Endothelial cell of umbilical vein (primary cell): Measurements from ENCODE around the gene ATP2B2. TPM values are rescaled to one million over a fixed set of nuclear protein-coding genes. Genes with fewer than 3 reads are reported as not detected.

Source experiments
- BruUV-seq: library from RNA; stranded (reverse); fragments of 400-500 nt; replicated peaks from 2 replicates; lab custom pipeline; 2021; lab: Mats Ljungman, UMichigan
- CTCF ChIA-PET: fragments of 300-600, 350-600 bp; sonication (Branson Sonifier 250); formaldehyde crosslinking; loops from one replicate; lab custom pipeline; 2021; ENCODE audit warnings: antibody characterized with exemption, inconsistent platforms; lab: Charles Lee
- POLR2A ChIA-PET: fragments of 300-600, 350-600 bp; sonication (Branson Sonifier 250); formaldehyde crosslinking; loops from one replicate; lab custom pipeline; 2021; ENCODE audit warnings: antibody characterized with exemption, inconsistent platforms; lab: Charles Lee
- DNase-seq: peaks from one replicate; pipeline ENCODE4 v3.0.0-alpha.2; 2011; ENCODE audit warnings: low read depth, low spot score
- FAIRE-seq: peaks from 2 replicates; lab custom pipeline; 2011; peaks lifted over from hg19 to GRCh38; lab: Jason Lieb, UNC
- H2AFZ ChIP-seq: 2 replicates; pipeline ENCODE4 v1.6.0; 2012; ENCODE audit warnings: low read depth, low read length, control low read depth, inconsistent platforms
- H3K27ac ChIP-seq: 2 replicates; pipeline ENCODE4 v1.5.1; 2011; ENCODE audit warnings: low read depth, mild to moderate bottlenecking, control low read depth, low read length, moderate library complexity; ENCODE audit not compliant: insufficient read depth
- H3K27me3 ChIP-seq, 2 experiments: 2 replicates each; pipeline versions ENCODE4 v1.6.0 to v1.6.1; 2011; ENCODE audit warnings: low read length in 2 of 2, mixed read lengths in 1 of 2; ENCODE audit not compliant: control insufficient read depth in 2 of 2, insufficient read depth in 2 of 2
- H3K36me3 ChIP-seq, 2 experiments: 2 replicates in 1 of 2; 3 replicates in 1 of 2; pipeline ENCODE4 v1.5.1; 2011; ENCODE audit warnings: low read length in 2 of 2, mild to moderate bottlenecking in 1 of 2, moderate library complexity in 1 of 2; ENCODE audit not compliant: control insufficient read depth in 2 of 2, insufficient read depth in 2 of 2; ENCODE audit errors: extremely low read depth in 1 of 2
- H3K4me1 ChIP-seq: 3 replicates; pipeline ENCODE4 v1.5.1; 2011; ENCODE audit warnings: mild to moderate bottlenecking, low read length; ENCODE audit not compliant: control insufficient read depth, insufficient read depth; ENCODE audit errors: extremely low read depth
- H3K4me2 ChIP-seq: 2 replicates; pipeline ENCODE4 v1.6.1; 2011; ENCODE audit warnings: low read length, control low read depth, mixed read lengths; ENCODE audit not compliant: insufficient read depth
- H3K4me3 ChIP-seq, 3 experiments: fragments of 200-600 bp in 1 of 3; sonication (generic), shearing (Covaris generic) in 1 of 3; replicated peaks in 1 of 3; 2 replicates each; pipeline ENCODE4 v1.5.1; 2011 to 2016; ENCODE audit warnings: control low read depth in 3 of 3, low read length in 3 of 3, mild to moderate bottlenecking in 2 of 3, inconsistent platforms in 1 of 3, low read depth in 1 of 3, moderate library complexity in 1 of 3; ENCODE audit not compliant: insufficient read depth in 1 of 3
- H3K79me2 ChIP-seq: 2 replicates; pipeline ENCODE4 v1.6.0; 2012; ENCODE audit warnings: low read length, inconsistent platforms; ENCODE audit not compliant: control insufficient read depth, insufficient read depth
- H3K9ac ChIP-seq: replicated peaks from 2 replicates; pipeline ENCODE3; 2011; ENCODE audit warnings: low read length, control low read depth; ENCODE audit not compliant: insufficient read depth; ENCODE audit errors: extremely low read depth
- H3K9me1 ChIP-seq: replicated peaks from 3 replicates; pipeline ENCODE4 v1.6.0; 2011; ENCODE audit warnings: mild to moderate bottlenecking, low read length; ENCODE audit not compliant: control insufficient read depth, insufficient read depth; ENCODE audit errors: extremely low read depth
- H3K9me3 ChIP-seq: replicated peaks from 2 replicates; pipeline ENCODE4 v1.5.1; 2012; ENCODE audit warnings: low read length, inconsistent platforms; ENCODE audit not compliant: control insufficient read depth, insufficient read depth
- H4K20me1 ChIP-seq: replicated peaks from 2 replicates; pipeline ENCODE3; 2011; ENCODE audit warnings: mild to moderate bottlenecking, low read length; ENCODE audit not compliant: control insufficient read depth, insufficient read depth; ENCODE audit errors: extremely low read depth
- EZH2 ChIP-seq: IDR thresholded peaks from 2 replicates; pipeline ENCODE4 v1.6.1; 2012; ENCODE audit warnings: borderline replicate concordance, low read depth, mild to moderate bottlenecking, moderate library complexity, low read length, inconsistent platforms; ENCODE audit not compliant: severe bottlenecking
- FOS ChIP-seq: IDR thresholded peaks from 2 replicates; pipeline ENCODE4 v1.6.1; 2011; ENCODE audit warnings: mild to moderate bottlenecking, low read length, moderate library complexity, borderline replicate concordance; ENCODE audit not compliant: insufficient read depth
- GATA2 ChIP-seq: IDR thresholded peaks from 2 replicates; pipeline ENCODE4 v1.7.0; 2011; ENCODE audit warnings: low read depth, mild to moderate bottlenecking, moderate library complexity, mixed read lengths, low read length; ENCODE audit not compliant: insufficient read length, insufficient read depth
- JUN ChIP-seq: IDR thresholded peaks from 2 replicates; pipeline ENCODE4 v1.6.1; 2011; ENCODE audit warnings: borderline replicate concordance, low read depth; ENCODE audit not compliant: insufficient read length, insufficient read depth
- MAX ChIP-seq: IDR thresholded peaks from 2 replicates; pipeline ENCODE4 v1.6.1; 2011; ENCODE audit not compliant: insufficient read depth, insufficient read length
- MYC ChIP-seq: IDR thresholded peaks from one replicate; pipeline ENCODE4 v1.6.1; 2011; ENCODE audit warnings: mild to moderate bottlenecking, low read depth, low read length
- POLR2A ChIP-seq: IDR thresholded peaks from 2 replicates; pipeline ENCODE4 v1.6.1; 2012; ENCODE audit warnings: low read depth, mild to moderate bottlenecking, control low read depth, low read length
- POLR2AphosphoS5 ChIP-seq: IDR thresholded peaks from 2 replicates; pipeline ENCODE4 v1.6.1; 2012; ENCODE audit warnings: low read depth, mild to moderate bottlenecking, control low read depth, low read length, moderate library complexity; ENCODE audit not compliant: insufficient read depth
- dilution Hi-C: fragments of 300-500 bp; cut with MboI; formaldehyde crosslinking; loops from one replicate; pipeline ENCODE4 v1.15.0; 2019; ENCODE audit warnings: low sequenced_read_pairs; ENCODE audit not compliant: extremely low pct_ligation_motif_present
- intact Hi-C: fragments of 100-400 bp; cut with micrococcal nuclease; formaldehyde crosslinking; loops from one replicate; pipeline ENCODE4 v1.10.0; 2022
- polyA plus RNA-seq, 4 experiments: library from polyadenylated mRNA; depleted of rRNA in 3 of 4; stranded (reverse) in 3 of 4; unstranded in 1 of 4; fragments of >200 nt; gene quantifications; 2 replicates each; pipeline versions ENCODE4 v1.2.1 to v1.2.3, GENCODE V29; 2011 to 2012; ENCODE audit warnings: missing spikeins in 1 of 4
- total RNA-seq: library from RNA; stranded (reverse); gene quantifications from 2 replicates; pipeline ENCODE4 v1.2.3, GENCODE V29; 2021
- TF ChIP-seq, protein P1 (sequence below), 2 donors: IDR thresholded peaks; 1 replicate in 1 of 2; 2 replicates in 1 of 2; pipeline ENCODE4 v1.5.1; 2011; ENCODE audit warnings: low read length in 2 of 2, mild to moderate bottlenecking in 2 of 2, moderate library complexity in 2 of 2, control low read depth in 1 of 2, inconsistent platforms in 1 of 2, low read depth in 1 of 2; ENCODE audit not compliant: insufficient read depth in 1 of 2; ENCODE audit errors: extremely low read depth in 1 of 2

Gene ATP2B2
- total and polyA plus RNA-seq, 2 donors (not counting 3 experiments of a cell fraction or from before 2014, with no cell fraction given), result not detected

- no peak for TF ChIP-seq EZH2
- no peak for TF ChIP-seq MAX
- TF ChIP-seq, protein P1, sequence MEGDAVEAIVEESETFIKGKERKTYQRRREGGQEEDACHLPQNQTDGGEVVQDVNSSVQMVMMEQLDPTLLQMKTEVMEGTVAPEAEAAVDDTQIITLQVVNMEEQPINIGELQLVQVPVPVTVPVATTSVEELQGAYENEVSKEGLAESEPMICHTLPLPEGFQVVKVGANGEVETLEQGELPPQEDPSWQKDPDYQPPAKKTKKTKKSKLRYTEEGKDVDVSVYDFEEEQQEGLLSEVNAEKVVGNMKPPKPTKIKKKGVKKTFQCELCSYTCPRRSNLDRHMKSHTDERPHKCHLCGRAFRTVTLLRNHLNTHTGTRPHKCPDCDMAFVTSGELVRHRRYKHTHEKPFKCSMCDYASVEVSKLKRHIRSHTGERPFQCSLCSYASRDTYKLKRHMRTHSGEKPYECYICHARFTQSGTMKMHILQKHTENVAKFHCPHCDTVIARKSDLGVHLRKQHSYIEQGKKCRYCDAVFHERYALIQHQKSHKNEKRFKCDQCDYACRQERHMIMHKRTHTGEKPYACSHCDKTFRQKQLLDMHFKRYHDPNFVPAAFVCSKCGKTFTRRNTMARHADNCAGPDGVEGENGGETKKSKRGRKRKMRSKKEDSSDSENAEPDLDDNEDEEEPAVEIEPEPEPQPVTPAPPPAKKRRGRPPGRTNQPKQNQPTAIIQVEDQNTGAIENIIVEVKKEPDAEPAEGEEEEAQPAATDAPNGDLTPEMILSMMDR (IDR thresholded peaks at IDR 0.05; ENCODE audit: extremely low read depth in 1 of 2, insufficient read depth in 1 of 2, low read depth in 1 of 2, low read length in 2 of 2), result no peak
- TF ChIP-seq JUN, result no peak
- POLR2A ChIA-PET, result no interaction called here
- no peaks in the 10 kb centered on the region for H3K79me2 ChIP-seq
- CTCF ChIA-PET, result no interaction called here
- H3K36me3 ChIP-seq, result no peaks in the 10 kb centered on the region
- no peak overlapping the region for H3K4me2 ChIP-seq
- H3K9me1 ChIP-seq, result no peaks in the 10 kb centered on the region
- DNase-seq (no peak), FAIRE-seq (no peak)
- no peak overlapping the region for H3K4me3 ChIP-seq
- H2AFZ ChIP-seq, result no peak overlapping the region
- no peak overlapping the region for H3K27ac ChIP-seq
- no peaks in the 10 kb centered on the region for H3K27me3 ChIP-seq
- dilution Hi-C loops, result no loop called here
- intact Hi-C loops, result no loop called here
- no TSS peak for BruUV-seq
- no peaks in the 10 kb centered on the region for H4K20me1 ChIP-seq
- no peaks in the 10 kb centered on the region for H3K4me1 ChIP-seq
- no peaks in the 10 kb centered on the region for H3K9me3 ChIP-seq
- no peak overlapping the region for H3K9ac ChIP-seq
Observed at GRCh38 chr3:10442151-10442795, 63.1 kb downstream of the ATP2B2 start.

GRCh38 chr3:10440684-10441083 is 64.7 kb downstream of the ATP2B2 start:
- Histone ChIP-seq H2AFZ (no peak overlapping the region), H3K79me2 (no peaks in the 10 kb centered on the region), H3K4me1 (peaks cover 4% of the 10 kb centered on the region), H3K4me2 (no peak overlapping the region), H3K9me3 (no peaks in the 10 kb centered on the region), H4K20me1 (no peaks in the 10 kb centered on the region), H3K9ac (no peak overlapping the region), H3K9me1 (no peaks in the 10 kb centered on the region), H3K36me3 (no peaks in the 10 kb centered on the region), H3K4me3 (no peak overlapping the region), H3K27ac (no peak overlapping the region), H3K27me3 (no peaks in the 10 kb centered on the region)
- no peak for FAIRE-seq
- dilution Hi-C loops (no loop called here), intact Hi-C loops (no loop called here)
- DNase-seq, result no peak
- ChIA-PET CTCF (no interaction called here), POLR2A (no interaction called here)
- BruUV-seq, result no TSS peak
- TF ChIP-seq FOS (no peak), JUN (no peak), POLR2A (no peak), MAX (no peak), EZH2 (no peak), MYC (no peak), POLR2AphosphoS5 (no peak), GATA2 (no peak)
- TF ChIP-seq, protein P1 (IDR thresholded peaks at IDR 0.05; ENCODE audit: extremely low read depth in 1 of 2, insufficient read depth in 1 of 2, low read depth in 1 of 2, low read length in 2 of 2), result no peak
